Activated naive CD4-positive, alpha-beta T cell treated with anti-CD3 and anti-CD28 coated beads, Interleukin-2, amount 50 U/mL, for 24 hours (primary cell): ENCODE results near the gene ARPC2.
"Not testable (repeated sequence)": the region's sequence is repeated elsewhere in the genome, so short reads cannot be mapped to it uniquely, and the experiment has no call there.

Experiments
- H3K27ac Mint-ChIP-seq: one replicate; pipeline ENCODE4 v1.8.0; 2021; ENCODE audit warnings: mild to moderate bottlenecking, mixed read lengths
- H3K27me3 Mint-ChIP-seq: one replicate; pipeline ENCODE4 v1.8.0; 2021; ENCODE audit warnings: mixed read lengths
- H3K36me3 Mint-ChIP-seq: one replicate; pipeline ENCODE4 v1.8.0; 2021; ENCODE audit warnings: mixed read lengths
- H3K4me1 Mint-ChIP-seq: one replicate; pipeline ENCODE4 v1.8.0; 2021; ENCODE audit warnings: mixed read lengths
- H3K4me3 Mint-ChIP-seq: one replicate; pipeline ENCODE4 v1.8.0; 2021; ENCODE audit warnings: mild to moderate bottlenecking, mixed read lengths
- H3K9me3 Mint-ChIP-seq: one replicate; pipeline ENCODE4 v1.8.0; 2021; ENCODE audit warnings: mixed read lengths

Gene ARPC2

GRCh38 chr2:218216674-218217359 is at the start of gene ARPC2:
Gene ARPC2 (plus strand): TSS chr2:218217189. CDS start chr2:218217471, 282 bp downstream.
- peaks cover 41% of the 10 kb centered on the region for H3K4me1 Mint-ChIP-seq
- no peaks in the 10 kb centered on the region for H3K27me3 Mint-ChIP-seq
- no peaks in the 10 kb centered on the region for H3K9me3 Mint-ChIP-seq
- peak within 1 kb of the TSS; percentile 98 for H3K4me3 Mint-ChIP-seq
- H3K36me3 Mint-ChIP-seq = peaks cover 15% of the 10 kb centered on the region
- peak within 1 kb of the TSS; percentile 98 for H3K27ac Mint-ChIP-seq

GRCh38 chr2:218168016-218168415 is 49.0 kb upstream of the ARPC2 start:
- peaks cover 1% of the 10 kb centered on the region for H3K27me3 Mint-ChIP-seq
- peaks cover 37% of the 10 kb centered on the region for H3K4me1 Mint-ChIP-seq
- no peak overlapping the region for H3K27ac Mint-ChIP-seq
- no peaks in the 10 kb centered on the region for H3K9me3 Mint-ChIP-seq
- no peak overlapping the region for H3K4me3 Mint-ChIP-seq
- H3K36me3 Mint-ChIP-seq = no peaks in the 10 kb centered on the region

GRCh38 chr2:218168635-218169462 is 48.1 kb upstream of the ARPC2 start:
- H3K36me3 Mint-ChIP-seq = no peaks in the 10 kb centered on the region
- no peaks in the 10 kb centered on the region for H3K9me3 Mint-ChIP-seq
- no peak overlapping the region for H3K27ac Mint-ChIP-seq
- no peak overlapping the region for H3K4me3 Mint-ChIP-seq
- peaks cover 1% of the 10 kb centered on the region for H3K27me3 Mint-ChIP-seq
- H3K4me1 Mint-ChIP-seq = peaks cover 37% of the 10 kb centered on the region

DNA sequence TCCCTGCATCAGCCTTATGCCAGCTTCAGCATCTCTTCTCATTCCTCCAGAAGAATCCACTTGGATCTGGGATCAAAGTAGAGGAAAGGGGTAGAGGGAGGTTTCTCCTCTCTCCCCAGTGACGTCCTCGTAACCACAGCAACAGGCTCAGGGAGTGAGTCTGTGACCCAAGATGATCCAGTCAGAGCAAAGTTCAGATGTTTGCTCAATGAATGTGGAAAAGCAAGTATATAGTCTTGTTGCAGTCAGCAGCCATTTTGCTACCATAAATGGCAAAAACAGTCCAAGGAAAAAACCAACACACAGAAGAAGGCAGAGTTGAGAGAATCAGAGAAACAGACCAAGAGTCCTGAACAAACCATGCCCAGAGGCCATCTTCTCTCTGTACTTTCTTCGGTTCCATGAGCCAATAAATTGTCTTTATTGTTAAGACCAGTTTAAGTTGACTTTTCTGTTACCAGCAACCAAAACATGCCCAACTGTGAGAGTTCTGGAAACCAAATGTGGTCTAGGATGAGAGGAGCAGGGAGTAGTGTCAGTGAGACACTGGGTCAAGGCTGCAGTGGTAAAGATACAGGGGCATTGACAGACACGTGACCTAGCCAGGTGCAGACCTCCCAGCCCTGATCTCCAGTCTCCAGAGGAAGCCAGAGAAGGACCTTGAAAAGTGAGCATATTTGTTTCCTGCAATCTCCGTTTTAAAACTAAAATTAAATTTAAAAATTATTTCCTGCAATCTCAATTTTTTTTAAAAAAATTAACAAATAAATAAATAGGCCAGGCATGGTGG is 47.0 kb upstream of the ARPC2 start:
- Mint-ChIP-seq H3K4me1 (peaks cover 37% of the 10 kb centered on the region), H3K9me3 (no peaks in the 10 kb centered on the region), H3K36me3 (no peaks in the 10 kb centered on the region), H3K4me3 (no peak overlapping the region), H3K27ac (peak overlapping the region; percentile 30), H3K27me3 (peaks cover 1% of the 10 kb centered on the region)

- not testable (repeated sequence) for H3K27me3 Mint-ChIP-seq, H3K27ac Mint-ChIP-seq, H3K9me3 Mint-ChIP-seq, H3K36me3 Mint-ChIP-seq, H3K4me3 Mint-ChIP-seq
- H3K4me1 Mint-ChIP-seq = peaks cover 27% of the 10 kb centered on the region
Measured at GRCh38 chr2:218171744-218172143, 45.2 kb upstream of the ARPC2 start.

GRCh38 chr2:218172845-218173244 is 44.1 kb upstream of the ARPC2 start:
- H3K4me3 Mint-ChIP-seq = no peak overlapping the region
- H3K4me1 Mint-ChIP-seq = peaks cover 16% of the 10 kb centered on the region
- H3K27ac Mint-ChIP-seq = no peak overlapping the region
- H3K36me3 Mint-ChIP-seq = no peaks in the 10 kb centered on the region
- H3K27me3 Mint-ChIP-seq = peaks cover 1% of the 10 kb centered on the region
- H3K9me3 Mint-ChIP-seq = no peaks in the 10 kb centered on the region

- no peak overlapping the region for H3K27ac Mint-ChIP-seq
Measured at GRCh38 chr2:218179782-218180181, 37.2 kb upstream of the ARPC2 start.

GRCh38 chr2:218180467-218181114 is 36.4 kb upstream of the ARPC2 start:
- H3K27ac Mint-ChIP-seq = no peak overlapping the region

More at GRCh38 chr2:218179782-218180181, 37.2 kb upstream of the ARPC2 start:
- Mint-ChIP-seq H3K36me3 (no peaks in the 10 kb centered on the region), H3K27me3 (no peaks in the 10 kb centered on the region), H3K9me3 (no peaks in the 10 kb centered on the region), H3K4me3 (no peak overlapping the region), H3K4me1 (no peaks in the 10 kb centered on the region)

DNA sequence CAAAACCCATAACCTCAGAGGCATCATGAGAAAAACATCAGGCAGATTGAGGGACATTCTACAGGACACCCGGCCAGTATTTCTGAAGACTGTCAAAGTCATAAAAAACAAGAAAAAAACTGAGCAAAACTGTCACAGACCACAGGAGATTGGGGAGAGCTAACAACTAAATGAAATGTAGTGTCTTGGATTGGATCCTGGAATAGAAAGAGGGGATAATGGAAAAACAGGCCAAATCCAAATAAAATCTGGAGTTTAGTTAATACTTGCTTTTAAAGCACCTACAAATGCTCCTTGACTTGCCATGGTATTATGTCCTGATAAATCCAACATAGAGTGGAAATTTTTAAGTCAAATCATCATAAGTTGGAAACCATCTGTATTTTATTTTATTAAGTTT is 32.7 kb upstream of the ARPC2 start:
- Mint-ChIP-seq H3K36me3 (no peaks in the 10 kb centered on the region), H3K27ac (no peak overlapping the region), H3K4me1 (peaks cover 13% of the 10 kb centered on the region), H3K4me3 (no peak overlapping the region), H3K27me3 (no peaks in the 10 kb centered on the region), H3K9me3 (no peaks in the 10 kb centered on the region)

More at GRCh38 chr2:218180467-218181114, 36.4 kb upstream of the ARPC2 start:
- Mint-ChIP-seq H3K4me1 (no peaks in the 10 kb centered on the region), H3K9me3 (no peaks in the 10 kb centered on the region), H3K27me3 (no peaks in the 10 kb centered on the region), H3K36me3 (no peaks in the 10 kb centered on the region), H3K4me3 (no peak overlapping the region)

DNA sequence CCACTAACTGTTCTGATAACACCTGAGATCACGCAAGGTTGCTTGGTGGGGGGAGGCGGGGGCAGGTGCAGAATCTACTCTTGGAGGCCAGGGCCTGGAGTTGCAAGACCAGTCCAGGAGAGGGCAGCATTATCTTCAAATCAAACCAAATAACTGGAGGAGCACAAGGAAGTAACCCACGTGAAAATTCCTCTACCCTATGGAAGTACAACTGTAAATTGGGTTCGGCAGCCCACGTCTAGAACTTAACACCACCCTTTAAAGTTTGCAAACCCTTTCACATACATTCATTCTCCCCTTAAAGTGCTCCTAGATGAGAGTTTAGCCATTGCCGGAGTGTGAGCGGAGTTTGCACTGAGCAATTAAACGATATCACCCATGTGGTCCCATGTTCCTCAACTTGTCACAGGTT is 30.6 kb upstream of the ARPC2 start:
- Mint-ChIP-seq H3K4me1 (peaks cover 13% of the 10 kb centered on the region), H3K27ac (no peak overlapping the region), H3K27me3 (no peaks in the 10 kb centered on the region), H3K36me3 (no peaks in the 10 kb centered on the region), H3K4me3 (no peak overlapping the region), H3K9me3 (no peaks in the 10 kb centered on the region)

DNA sequence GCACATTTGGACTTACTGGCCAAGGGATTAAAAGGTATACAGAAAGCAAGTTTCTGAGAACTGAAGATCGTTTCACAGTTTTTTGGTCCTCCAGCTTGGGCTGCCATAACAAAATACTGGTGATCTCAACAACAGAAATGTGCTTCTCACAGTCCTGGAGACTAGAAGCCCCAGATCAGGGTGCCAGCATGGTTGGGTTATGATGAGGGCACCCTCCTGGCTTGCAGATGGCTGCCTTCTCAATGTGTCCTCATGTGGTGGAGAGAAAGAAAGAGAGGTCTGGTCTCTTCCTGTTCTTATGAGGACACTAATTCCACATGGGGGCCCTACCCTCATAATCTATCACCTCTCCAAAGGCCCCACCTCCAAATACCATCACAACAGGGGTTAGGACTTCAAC is 30.1 kb upstream of the ARPC2 start:
- no peaks in the 10 kb centered on the region for H3K36me3 Mint-ChIP-seq
- H3K9me3 Mint-ChIP-seq = no peaks in the 10 kb centered on the region
- H3K27me3 Mint-ChIP-seq = no peaks in the 10 kb centered on the region
- no peak overlapping the region for H3K27ac Mint-ChIP-seq
- H3K4me3 Mint-ChIP-seq = no peak overlapping the region
- H3K4me1 Mint-ChIP-seq = peaks cover 13% of the 10 kb centered on the region

GRCh38 chr2:218187296-218188015 is 29.5 kb upstream of the ARPC2 start:
- peaks cover 13% of the 10 kb centered on the region for H3K4me1 Mint-ChIP-seq
- H3K9me3 Mint-ChIP-seq = no peaks in the 10 kb centered on the region
- no peak overlapping the region for H3K4me3 Mint-ChIP-seq
- no peaks in the 10 kb centered on the region for H3K27me3 Mint-ChIP-seq
- H3K36me3 Mint-ChIP-seq = no peaks in the 10 kb centered on the region
- H3K27ac Mint-ChIP-seq = peak overlapping the region; percentile 41

DNA sequence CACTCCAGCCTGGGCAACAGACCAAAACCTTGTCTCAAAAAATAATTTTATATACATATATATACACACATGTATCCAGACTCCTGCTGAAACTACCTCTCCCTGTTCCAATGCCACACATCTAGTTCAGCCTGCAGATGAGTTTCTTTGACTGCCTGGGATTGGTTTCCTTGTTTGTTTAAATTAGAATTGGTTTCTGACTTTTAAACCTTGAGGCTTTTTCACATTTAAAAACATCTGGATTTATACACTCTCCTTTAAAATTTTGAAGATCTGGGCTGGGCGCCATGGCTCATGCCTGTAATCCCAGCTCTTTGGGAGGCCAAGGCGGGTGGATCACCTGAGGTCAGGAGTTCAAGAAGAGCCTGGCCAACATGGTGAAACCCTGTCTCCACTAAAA is 28.5 kb upstream of the ARPC2 start:
- no peaks in the 10 kb centered on the region for H3K27me3 Mint-ChIP-seq
- H3K9me3 Mint-ChIP-seq = no peaks in the 10 kb centered on the region
- no peak overlapping the region for H3K4me3 Mint-ChIP-seq
- no peak overlapping the region for H3K27ac Mint-ChIP-seq
- peaks cover 13% of the 10 kb centered on the region for H3K4me1 Mint-ChIP-seq
- H3K36me3 Mint-ChIP-seq = no peaks in the 10 kb centered on the region

GRCh38 chr2:218192902-218193430 is 24.0 kb upstream of the ARPC2 start:
- Mint-ChIP-seq H3K4me1 (no peaks in the 10 kb centered on the region), H3K4me3 (no peak overlapping the region), H3K27ac (no peak overlapping the region), H3K9me3 (no peaks in the 10 kb centered on the region), H3K36me3 (no peaks in the 10 kb centered on the region), H3K27me3 (no peaks in the 10 kb centered on the region)
